Activated B cell treated with CpG ODN at 0.5 μM for 24 hours (primary cell): ENCODE measurements around the gene AMPD3. TPM values are rescaled to one million over a fixed set of nuclear protein-coding genes. Genes with fewer than 3 reads are reported as not detected.

Experiments used
- ATAC-seq: fragments of 200-7000 bp; cut with Tn5 transposase; one replicate; pipeline ENCODE4 v1.10.0; 2021; ENCODE audit warnings: low read depth, mild to moderate bottlenecking, moderate library complexity
- CTCF ChIA-PET: fragments of 350-600 bp; sonication (Branson Sonifier 250); formaldehyde crosslinking; loops from one replicate; lab custom pipeline; 2021; ENCODE audit warnings: antibody characterized with exemption; lab: Charles Lee
- POLR2A ChIA-PET: fragments of 350-600 bp; sonication (Branson Sonifier 250); formaldehyde crosslinking; loops from one replicate; lab custom pipeline; 2021; ENCODE audit warnings: antibody characterized with exemption; lab: Charles Lee
- DNase-seq: peaks from one replicate; pipeline ENCODE4 v3.0.0; 2022
- H3K27ac Mint-ChIP-seq: one replicate; pipeline ENCODE4 v1.8.0; 2020; ENCODE audit warnings: mixed read lengths
- H3K27me3 Mint-ChIP-seq: one replicate; pipeline ENCODE4 v1.8.0; 2021; ENCODE audit warnings: mixed read lengths
- H3K36me3 Mint-ChIP-seq: one replicate; pipeline ENCODE4 v1.8.0; 2021; ENCODE audit warnings: low read depth, mixed read lengths
- H3K4me1 Mint-ChIP-seq: one replicate; pipeline ENCODE4 v1.8.0; 2021; ENCODE audit warnings: mixed read lengths
- H3K4me3 Mint-ChIP-seq: one replicate; pipeline ENCODE4 v1.8.0; 2020; ENCODE audit warnings: mild to moderate bottlenecking, mixed read lengths
- H3K9me3 Mint-ChIP-seq: one replicate; pipeline ENCODE4 v1.8.0; 2020; ENCODE audit warnings: mixed read lengths
- CTCF ChIP-seq: fragments of 200-600 bp; IDR thresholded peaks from one replicate; pipeline ENCODE4 v1.8.0; 2022; ENCODE audit warnings: antibody characterized with exemption, mild to moderate bottlenecking
- intact Hi-C: fragments of 100-400 bp; cut with micrococcal nuclease; formaldehyde crosslinking; loops from one replicate; pipeline ENCODE4 v1.15.1; 2024
- total RNA-seq: library from RNA; stranded (reverse); gene quantifications from 2 replicates; pipeline ENCODE4 v1.2.3, GENCODE V29; 2022

The AMPD3 gene
- total RNA-seq, 1 donor from 2014 or later = 116 TPM

- no peak for TF ChIP-seq CTCF
- H3K4me1 Mint-ChIP-seq = peaks cover 76% of the 10 kb centered on the region
- H3K4me3 Mint-ChIP-seq = no peak overlapping the region
- peaks cover 9% of the 10 kb centered on the region for H3K36me3 Mint-ChIP-seq
- H3K27ac Mint-ChIP-seq = no peak overlapping the region
- ChIA-PET POLR2A (no interaction called here), CTCF (interaction anchor here (1.0 kb wide), 1 partner anchor 88 kb away, joined by 3 read pairs; no protein-coding TSS in a partner anchor)
- H3K27me3 Mint-ChIP-seq = no peaks in the 10 kb centered on the region
- H3K9me3 Mint-ChIP-seq = peaks cover 2% of the 10 kb centered on the region
- ATAC-seq (no peak), DNase-seq (no peak)
- intact Hi-C loops = no loop called here
Measured at GRCh38 chr11:10538924-10539323, 83.9 kb downstream of the AMPD3 start.

DNA sequence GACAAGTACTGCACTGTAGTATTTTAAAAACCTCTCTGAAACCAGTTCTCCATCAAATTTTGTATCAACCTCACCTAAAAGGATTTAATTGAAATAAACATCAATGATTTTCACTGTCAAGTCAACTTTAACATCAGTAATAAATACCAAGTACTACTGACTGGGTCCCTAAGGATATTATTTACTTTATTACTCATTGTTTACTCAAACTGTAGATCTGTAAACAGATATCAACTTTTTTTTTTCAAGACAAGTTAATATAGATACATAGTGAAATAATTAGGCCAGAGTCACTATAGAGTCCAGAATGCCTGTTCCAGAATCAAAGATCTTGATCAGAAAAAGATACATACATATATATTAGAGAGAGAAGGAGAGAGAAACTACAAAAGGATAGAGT is 84.3 kb downstream of the AMPD3 start:
- CTCF ChIA-PET = interaction anchor here (1.3 to 2.6 kb wide), 2 partner anchors 196 to 197 kb away, joined by 4 to 6 read pairs; no protein-coding TSS in a partner anchor
- no peak for TF ChIP-seq CTCF
- peak overlapping the region; percentile 90 for H3K4me3 Mint-ChIP-seq
- peaks cover 76% of the 10 kb centered on the region for H3K4me1 Mint-ChIP-seq
- H3K36me3 Mint-ChIP-seq = peaks cover 11% of the 10 kb centered on the region
- H3K27ac Mint-ChIP-seq = peak overlapping the region; percentile 95
- DNase-seq (no peak), ATAC-seq (no peak)
- POLR2A ChIA-PET = interaction anchor here (2.1 to 3.8 kb wide), 5 partner anchors 11 to 102 kb away, joined by 10 to 37 read pairs (median 20); partner anchors contain the start of gene AMPD3
- H3K9me3 Mint-ChIP-seq = peaks cover 5% of the 10 kb centered on the region
- H3K27me3 Mint-ChIP-seq = no peaks in the 10 kb centered on the region
- intact Hi-C loops = no loop called here

GRCh38 chr11:10540546-10540914 is 85.5 kb downstream of the AMPD3 start:
- TF ChIP-seq CTCF = no peak
- ATAC-seq = peak; percentile 7
- Mint-ChIP-seq H3K36me3 (peaks cover 14% of the 10 kb centered on the region), H3K4me3 (peak overlapping the region; percentile 90), H3K27me3 (no peaks in the 10 kb centered on the region), H3K9me3 (peaks cover 5% of the 10 kb centered on the region), H3K4me1 (peaks cover 80% of the 10 kb centered on the region), H3K27ac (peak overlapping the region; percentile 95)
- CTCF ChIA-PET = interaction anchor here (0.7 to 3.0 kb wide), 38 partner anchors 9 to 317 kb away, joined by 3 to 20 read pairs (median 5); partner anchors contain the start of genes CTR9, LYVE1 and ZBED5
- POLR2A ChIA-PET = interaction anchor here (0.5 to 3.8 kb wide), 45 partner anchors 8 to 1188 kb away, joined by 3 to 37 read pairs (median 5); partner anchors contain the start of genes AMPD3, EIF4G2 and ZBED5
- DNase-seq = no peak
- intact Hi-C loops = loop anchor here (1.0 to 5.0 kb wide), 5 partner anchors 37 to 783 kb away; no protein-coding TSS in a partner anchor

DNA sequence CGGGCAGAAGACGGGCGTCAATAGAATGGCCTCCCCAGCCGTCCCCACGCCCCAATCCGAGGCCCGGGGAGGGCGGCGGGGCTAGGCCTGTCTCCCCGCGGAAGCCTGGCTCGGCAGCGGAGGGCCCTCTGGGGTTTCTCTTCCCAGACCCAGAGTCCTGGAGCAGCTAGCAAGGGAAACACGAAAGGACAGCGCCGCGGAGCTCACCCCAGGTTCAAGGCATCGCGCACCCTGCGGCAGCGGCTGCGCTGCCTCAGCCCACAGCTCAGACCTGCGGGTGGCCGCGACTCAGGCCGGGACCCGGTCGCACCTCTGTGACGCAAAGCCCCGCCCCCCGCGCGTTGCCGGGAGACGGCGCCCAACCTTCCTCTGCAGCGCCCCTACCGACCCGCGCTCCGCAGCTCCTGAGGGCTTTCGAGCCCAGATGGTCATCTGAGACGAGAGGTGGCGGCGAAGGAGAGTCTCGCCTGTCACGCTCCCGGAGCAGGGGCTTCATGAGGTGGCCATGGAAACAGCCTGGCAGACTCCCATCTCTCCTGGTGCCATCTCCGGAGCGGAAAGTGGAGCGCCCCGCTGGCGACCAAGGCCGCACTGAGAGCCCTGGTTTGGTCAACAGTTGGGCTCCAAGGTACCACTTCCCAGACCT is 86.0 kb downstream of the AMPD3 start, which contains the start of gene RNF141:
Gene RNF141, minus strand, starts transcription at position 273 of the 646 bp plus-strand sequence. CDS start 7,029 bp downstream, outside the sequence.
- ChIA-PET POLR2A (interaction anchor here (0.6 to 3.8 kb wide), 43 partner anchors 8 to 1079 kb away, joined by 3 to 37 read pairs (median 5); partner anchors contain the start of genes AMPD3, EIF4G2 and ZBED5), CTCF (interaction anchor here (0.7 to 3.0 kb wide), 42 partner anchors 8 to 317 kb away, joined by 3 to 20 read pairs (median 4); partner anchors contain the start of genes CTR9, LYVE1 and ZBED5)
- Mint-ChIP-seq H3K9me3 (peaks cover 5% of the 10 kb centered on the region), H3K4me3 (peak within 1 kb of the TSS; percentile 90), H3K27ac (peak within 1 kb of the TSS; percentile 95), H3K27me3 (no peaks in the 10 kb centered on the region), H3K36me3 (peaks cover 15% of the 10 kb centered on the region), H3K4me1 (peaks cover 80% of the 10 kb centered on the region)
- DNase-seq (peak; percentile 99), ATAC-seq (peak; percentile 91)
- TF ChIP-seq CTCF = no peak
- intact Hi-C loops = loop anchor here (1.0 to 5.0 kb wide), 10 partner anchors 14 to 784 kb away; no protein-coding TSS in a partner anchor

- H3K4me3 Mint-ChIP-seq = peak overlapping the region; percentile 90
- no peak for DNase-seq
- ATAC-seq = no peak
- POLR2A ChIA-PET = interaction anchor here (0.7 to 3.8 kb wide), 38 partner anchors 7 to 317 kb away, joined by 3 to 37 read pairs (median 6); partner anchors contain the start of genes AMPD3, EIF4G2 and ZBED5
- H3K36me3 Mint-ChIP-seq = peaks cover 15% of the 10 kb centered on the region
- TF ChIP-seq CTCF = no peak
- intact Hi-C loops = loop anchor here (1.0 to 5.0 kb wide), 9 partner anchors 14 to 784 kb away; no protein-coding TSS in a partner anchor
- peak overlapping the region; percentile 95 for H3K27ac Mint-ChIP-seq
- peaks cover 80% of the 10 kb centered on the region for H3K4me1 Mint-ChIP-seq
- H3K27me3 Mint-ChIP-seq = no peaks in the 10 kb centered on the region
- CTCF ChIA-PET = interaction anchor here (0.9 to 3.0 kb wide), 34 partner anchors 8 to 316 kb away, joined by 3 to 20 read pairs (median 5); partner anchors contain the start of genes LYVE1 and ZBED5
- peaks cover 5% of the 10 kb centered on the region for H3K9me3 Mint-ChIP-seq
Measured at GRCh38 chr11:10541561-10541930, 86.5 kb downstream of the AMPD3 start.
